GM12891 (cell line): ENCODE results near the gene RPL13A.
"Not testable (repeated sequence)": the region's sequence is repeated elsewhere in the genome, so short reads cannot be mapped to it uniquely, and the experiment has no call there.

Source experiments
- DNase-seq: peaks from one replicate; pipeline ENCODE4 v3.0.0; 2011; ENCODE audit warnings: low spot score; ENCODE audit not compliant: insufficient read length
- FAIRE-seq: peaks from 2 replicates; lab custom pipeline; 2011; peaks lifted over from hg19 to GRCh38; lab: Jason Lieb, UNC
- PAX5 ChIP-seq: IDR thresholded peaks from 2 replicates; pipeline ENCODE4 v1.6.1; 2011; ENCODE audit warnings: low read length, moderate library complexity, mild to moderate bottlenecking; ENCODE audit not compliant: insufficient read depth, severe bottlenecking
- POLR2A ChIP-seq: IDR thresholded peaks from 2 replicates; pipeline ENCODE4 v1.6.1; 2011; ENCODE audit warnings: low read depth, low read length, control low read depth
- POLR2AphosphoS5 ChIP-seq: IDR thresholded peaks from 2 replicates; pipeline ENCODE4 v1.6.1; 2011; ENCODE audit warnings: low read depth, low read length, control low read depth
- POU2F2 ChIP-seq: IDR thresholded peaks from 2 replicates; pipeline ENCODE4 v1.6.1; 2011; ENCODE audit warnings: low read depth, mild to moderate bottlenecking, control low read depth, low read length, moderate library complexity
- SPI1 ChIP-seq: IDR thresholded peaks from 2 replicates; pipeline ENCODE4 v1.6.1; 2011; ENCODE audit warnings: low read depth, low read length, control low read depth
- TAF1 ChIP-seq: IDR thresholded peaks from 2 replicates; pipeline ENCODE4 v1.6.1; 2011; ENCODE audit warnings: low read depth, low read length, control low read depth

Gene RPL13A

DNA sequence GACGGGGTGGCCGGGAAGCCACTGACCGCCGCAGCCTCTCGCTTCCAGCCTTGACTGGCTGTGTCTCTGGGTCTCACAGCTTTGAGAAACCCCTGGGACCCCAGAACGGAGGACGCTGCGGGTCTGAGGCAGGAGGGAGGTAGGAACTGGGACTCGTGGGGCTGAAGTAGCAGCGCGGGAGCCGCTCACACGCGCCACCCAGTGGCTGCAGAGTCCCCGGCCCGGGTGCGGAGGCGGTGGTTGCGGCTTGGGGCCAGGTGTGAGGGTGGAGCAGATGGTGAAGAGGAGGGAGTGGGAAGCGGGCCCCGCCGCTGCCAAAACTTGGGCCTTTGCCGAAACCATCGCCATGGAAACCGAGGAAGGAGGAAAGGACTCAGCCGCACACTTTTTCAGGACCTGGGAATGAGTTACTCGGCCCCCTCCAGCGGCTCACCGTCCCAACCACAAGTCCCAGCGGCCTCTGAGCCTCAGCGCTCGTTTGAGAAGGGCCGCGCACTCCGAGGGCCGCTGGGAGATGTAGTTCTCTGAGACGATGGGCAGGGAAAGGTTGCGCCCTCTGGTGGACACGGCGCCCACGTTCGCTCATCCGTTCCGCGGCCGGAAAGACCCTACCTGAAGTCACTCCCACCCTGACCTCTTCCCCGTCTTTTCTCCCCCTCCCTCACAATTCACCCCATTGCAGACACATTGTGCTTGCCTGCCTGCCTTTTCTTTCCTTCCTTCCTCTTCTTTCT is 43.9 kb upstream of the RPL13A start:
- DNase-seq (peak; percentile 97), FAIRE-seq (peak; percentile 99)
- TF ChIP-seq POLR2A (no peak), TAF1 (no peak), POLR2AphosphoS5 (no peak), SPI1 (peak; percentile 55; the same call in 1 of the 2 replicates), PAX5 (peak; percentile 36), POU2F2 (peak; percentile 56; the same call in 1 of the 2 replicates)

DNA sequence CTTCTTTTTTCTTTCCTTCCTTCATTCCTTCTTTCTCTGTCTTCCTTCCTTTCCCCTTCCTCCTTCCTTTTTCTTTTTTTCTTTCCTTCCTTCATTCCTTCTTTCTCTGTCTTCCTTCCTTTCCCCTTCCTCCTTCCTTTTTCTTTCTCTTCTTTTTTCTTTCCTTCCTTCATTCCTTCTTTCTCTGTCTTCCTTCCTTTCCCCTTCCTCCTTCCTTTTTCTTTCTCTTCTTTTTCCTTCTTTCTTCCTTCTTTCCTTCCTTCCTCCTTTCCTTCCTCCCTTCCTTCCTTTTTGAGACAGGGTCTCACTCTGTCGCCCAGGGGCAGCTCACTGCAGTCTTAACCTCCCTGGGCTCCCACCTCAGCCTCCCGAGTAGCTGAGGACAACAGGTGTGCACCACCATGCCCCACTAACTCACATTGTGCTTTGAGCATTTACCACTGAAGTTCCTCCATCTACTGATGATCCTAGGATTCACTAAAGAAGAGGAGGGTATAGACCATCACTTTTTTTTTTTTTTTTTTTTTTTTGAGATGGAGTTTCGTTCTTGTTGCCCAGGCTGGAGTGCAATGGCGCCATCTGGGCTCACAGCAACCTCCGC is 43.2 kb upstream of the RPL13A start:
- not testable (repeated sequence) for DNase-seq, FAIRE-seq

- no peak for DNase-seq
- no peak for TF ChIP-seq PAX5
- TF ChIP-seq POU2F2 = no peak
- TF ChIP-seq POLR2A = no peak
- no peak for TF ChIP-seq TAF1
- no peak for TF ChIP-seq POLR2AphosphoS5
- TF ChIP-seq SPI1 = no peak
- no peak for FAIRE-seq
Observed at GRCh38 chr19:49445997-49446396, 41.4 kb upstream of the RPL13A start.

DNA sequence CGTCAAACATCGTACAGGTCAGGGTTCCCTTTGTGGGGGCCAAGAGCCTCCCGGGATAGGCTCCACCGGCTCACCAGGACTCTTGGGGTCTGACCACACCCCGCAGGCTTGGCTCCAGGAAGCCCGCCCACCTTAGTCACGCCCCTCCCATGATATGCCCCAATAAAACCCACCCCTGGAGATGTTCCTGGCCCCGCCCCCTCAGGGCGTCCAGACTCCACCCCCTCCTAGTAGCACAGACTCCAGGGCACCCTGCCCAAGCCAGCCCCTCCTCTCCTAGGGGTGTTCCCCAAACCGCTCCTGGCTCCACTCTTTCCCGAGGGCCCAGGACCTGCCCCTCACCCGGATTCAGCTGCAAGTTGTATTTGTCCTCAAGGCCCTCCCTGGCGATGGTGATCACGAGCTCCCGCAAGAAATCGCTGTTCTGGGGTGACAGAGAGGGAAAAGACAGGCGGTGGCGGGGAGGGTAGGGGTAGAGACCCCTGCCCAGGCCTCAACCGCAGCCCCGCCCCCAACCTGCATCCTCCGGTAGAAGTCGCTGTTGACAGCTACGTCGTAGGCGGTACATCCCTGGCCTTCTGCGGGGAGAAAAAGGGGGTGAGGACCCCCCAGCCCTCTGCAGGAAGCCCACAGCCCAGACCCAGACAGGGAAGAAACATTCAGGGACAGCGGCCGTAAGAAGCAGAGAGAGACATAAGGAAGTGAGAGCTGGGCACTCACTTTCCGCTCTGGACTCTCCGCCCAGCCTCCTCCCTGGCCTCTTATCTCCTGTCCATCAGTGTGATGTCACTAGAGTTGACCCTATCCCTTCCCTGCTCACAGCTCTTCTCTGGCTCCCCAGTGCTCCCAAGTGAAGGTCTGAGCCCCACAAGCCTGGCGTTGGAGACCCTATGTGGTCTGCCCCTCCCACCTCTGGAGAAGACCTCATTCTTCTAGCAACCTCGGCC is 39.6 kb upstream of the RPL13A start:
- no peak for FAIRE-seq
- no peak for TF ChIP-seq SPI1
- TF ChIP-seq POU2F2 = no peak
- no peak for TF ChIP-seq POLR2A
- no peak for TF ChIP-seq PAX5
- no peak for TF ChIP-seq TAF1
- DNase-seq = no peak

GRCh38 chr19:49448432-49448786 is 39.0 kb upstream of the RPL13A start:
- no peak for FAIRE-seq
- no peak for DNase-seq
- TF ChIP-seq POLR2A (no peak), POLR2AphosphoS5 (no peak), TAF1 (no peak), SPI1 (no peak), POU2F2 (no peak), PAX5 (no peak)

- TF ChIP-seq POLR2AphosphoS5 = no peak
- no peak for TF ChIP-seq POLR2A
- TF ChIP-seq SPI1 = no peak
- no peak for TF ChIP-seq TAF1
- TF ChIP-seq PAX5 = no peak
- FAIRE-seq (no peak), DNase-seq (no peak)
Observed at GRCh38 chr19:49450405-49450804, 37.0 kb upstream of the RPL13A start.

DNA sequence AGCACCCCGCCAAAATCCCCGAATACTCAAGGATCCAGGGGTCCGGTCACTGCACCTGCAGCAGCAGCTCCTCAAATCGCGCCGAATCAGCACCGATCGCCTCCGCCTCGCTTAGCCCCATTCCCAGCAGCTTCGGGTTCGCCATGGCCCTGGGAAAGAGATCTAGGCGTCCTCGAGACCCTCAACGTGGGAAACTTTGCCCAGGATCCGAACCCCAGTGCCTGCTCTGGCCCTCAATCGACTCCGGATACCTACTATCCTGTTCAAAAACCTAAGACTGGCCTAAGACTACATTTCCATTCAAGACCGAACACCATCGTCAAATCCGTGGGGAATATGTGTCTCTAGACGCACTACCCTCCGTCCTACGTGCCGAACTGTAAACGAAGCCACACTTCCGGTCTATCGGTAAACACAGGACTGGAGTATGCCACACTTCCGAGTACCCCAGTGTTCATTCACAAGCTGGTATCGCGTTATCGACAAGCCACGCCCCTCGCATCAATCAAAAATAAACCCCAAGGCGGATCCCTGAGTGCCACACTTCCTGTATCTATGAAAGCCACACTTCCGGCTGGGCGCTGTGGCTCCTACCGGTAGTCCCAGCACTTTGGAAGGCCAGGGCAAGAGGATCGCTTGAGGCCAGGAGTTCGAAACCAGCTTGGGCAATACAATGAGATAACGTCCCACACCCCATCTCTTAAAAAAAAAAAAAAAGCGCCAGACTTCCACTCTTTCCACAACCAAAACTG is 35.8 kb upstream of the RPL13A start, which contains the start of gene PIH1D1:
Gene PIH1D1 (minus strand): TSS at position 385 of the 752 bp plus-strand sequence. CDS start 240 bp downstream, at position 145.
- peak; percentile 78 for DNase-seq
- TF ChIP-seq POLR2A = peak; percentile 68; the same call in 1 of the 2 replicates
- peak; percentile 57 for TF ChIP-seq TAF1
- TF ChIP-seq POU2F2 = no peak
- TF ChIP-seq PAX5 = no peak
- TF ChIP-seq SPI1 = peak; percentile 55
- TF ChIP-seq POLR2AphosphoS5 = peak; percentile 78
- peak; percentile 97 for FAIRE-seq

DNA sequence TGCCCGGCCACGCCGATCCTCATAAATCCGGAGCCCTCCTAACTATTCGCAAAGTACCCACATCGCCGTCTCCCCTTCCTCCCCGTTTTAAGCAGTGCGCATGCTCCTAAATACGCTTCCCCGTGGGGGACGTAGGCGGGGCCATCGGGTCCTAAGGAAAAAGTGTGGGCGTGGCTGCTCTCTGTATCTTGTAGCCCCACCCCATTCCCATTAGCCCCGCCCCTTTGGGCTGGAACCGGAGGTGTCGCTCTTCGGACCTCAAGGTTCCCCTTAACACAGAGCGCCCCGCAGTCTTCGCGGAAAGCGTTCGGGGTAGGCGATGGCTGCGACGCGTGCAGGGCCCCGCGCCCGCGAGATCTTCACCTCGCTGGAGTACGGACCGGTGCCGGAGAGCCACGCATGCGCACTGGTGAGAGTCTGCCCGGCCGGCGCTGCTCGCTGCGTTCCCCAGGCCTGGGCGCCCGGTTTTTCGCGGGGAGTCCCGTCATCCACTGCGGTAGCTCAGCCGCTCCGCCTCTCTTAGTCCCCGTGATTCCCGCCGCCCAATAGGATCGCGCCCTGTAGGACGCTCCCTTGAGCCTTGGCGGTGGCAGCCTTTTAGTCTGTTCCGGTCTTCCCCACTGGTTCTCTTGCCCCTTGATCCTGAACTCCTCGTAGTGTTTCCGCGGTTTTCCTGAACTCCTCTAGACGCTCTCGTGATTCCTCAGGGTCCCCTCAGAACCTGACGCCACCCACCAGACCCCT is 34.2 kb upstream of the RPL13A start, which contains the start of gene ALDH16A1:
Gene ALDH16A1 (plus strand): TSS at position 213 of the 744 bp plus-strand sequence. CDS start 107 bp downstream, at position 320.
- no peak for TF ChIP-seq SPI1
- peak; percentile 96 for TF ChIP-seq POLR2A
- peak; percentile 84; the same call in 1 of the 2 replicates for TF ChIP-seq POU2F2
- peak; percentile 96 for TF ChIP-seq POLR2AphosphoS5
- TF ChIP-seq TAF1 = peak; percentile 93
- no peak for TF ChIP-seq PAX5
- peak; percentile 94 for FAIRE-seq
- peak; percentile 91 for DNase-seq
